Measurements from ENCODE around the gene PCGF3.
A peak's percentile ranks its signal among the peaks of the same experiment; 100 is the strongest.

Gene PCGF3

DNA sequence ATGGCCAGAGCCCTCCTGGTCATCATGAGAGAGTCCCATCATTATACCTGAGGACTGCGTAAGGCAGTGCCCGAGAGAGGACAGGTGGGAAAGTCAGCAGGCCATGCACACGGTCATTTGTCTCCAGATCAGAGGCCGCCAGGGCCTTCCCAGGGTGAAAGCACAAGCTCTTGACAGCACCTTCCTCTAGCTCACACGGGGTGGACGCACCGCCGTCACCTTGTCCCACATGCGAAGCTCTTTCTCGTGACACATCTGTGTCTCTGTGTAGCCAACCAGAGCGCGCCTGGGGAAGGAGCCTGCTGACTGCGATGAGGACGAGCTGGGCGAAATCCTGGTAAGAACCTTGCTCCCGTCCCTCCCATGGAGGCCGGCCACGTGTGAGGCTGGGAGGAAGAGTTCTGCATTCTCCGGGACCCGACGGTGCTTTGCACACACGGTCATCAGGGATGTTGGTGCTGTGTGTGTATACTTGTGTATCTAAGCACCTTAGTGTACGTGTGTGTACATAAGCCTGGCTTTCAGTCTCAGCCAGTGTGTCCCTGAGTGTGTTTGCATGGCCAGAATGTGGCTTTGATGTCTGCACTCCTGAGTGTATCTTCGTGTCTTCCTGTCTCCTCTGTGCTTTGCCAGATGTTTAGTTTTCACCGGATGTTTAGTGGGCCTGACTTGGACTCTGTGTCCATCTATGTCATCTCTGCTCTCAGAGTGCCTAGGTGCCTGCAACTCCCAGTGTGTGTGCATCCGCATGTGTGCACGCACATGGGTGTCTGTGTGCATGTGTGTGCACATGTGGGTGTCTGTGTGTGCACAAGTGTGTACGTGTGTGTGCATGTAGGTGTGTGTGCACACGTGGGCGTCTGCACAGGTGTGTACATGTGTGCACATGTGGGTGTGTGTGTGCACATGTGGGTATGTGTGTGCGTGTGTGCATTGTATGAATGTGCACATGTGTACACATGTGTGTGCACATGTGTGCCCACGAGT, 46.7 kb upstream of the PCGF3 start:
- TF ChIP-seq, protein P1, sequence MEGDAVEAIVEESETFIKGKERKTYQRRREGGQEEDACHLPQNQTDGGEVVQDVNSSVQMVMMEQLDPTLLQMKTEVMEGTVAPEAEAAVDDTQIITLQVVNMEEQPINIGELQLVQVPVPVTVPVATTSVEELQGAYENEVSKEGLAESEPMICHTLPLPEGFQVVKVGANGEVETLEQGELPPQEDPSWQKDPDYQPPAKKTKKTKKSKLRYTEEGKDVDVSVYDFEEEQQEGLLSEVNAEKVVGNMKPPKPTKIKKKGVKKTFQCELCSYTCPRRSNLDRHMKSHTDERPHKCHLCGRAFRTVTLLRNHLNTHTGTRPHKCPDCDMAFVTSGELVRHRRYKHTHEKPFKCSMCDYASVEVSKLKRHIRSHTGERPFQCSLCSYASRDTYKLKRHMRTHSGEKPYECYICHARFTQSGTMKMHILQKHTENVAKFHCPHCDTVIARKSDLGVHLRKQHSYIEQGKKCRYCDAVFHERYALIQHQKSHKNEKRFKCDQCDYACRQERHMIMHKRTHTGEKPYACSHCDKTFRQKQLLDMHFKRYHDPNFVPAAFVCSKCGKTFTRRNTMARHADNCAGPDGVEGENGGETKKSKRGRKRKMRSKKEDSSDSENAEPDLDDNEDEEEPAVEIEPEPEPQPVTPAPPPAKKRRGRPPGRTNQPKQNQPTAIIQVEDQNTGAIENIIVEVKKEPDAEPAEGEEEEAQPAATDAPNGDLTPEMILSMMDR (IDR thresholded peaks at IDR 0.05) = no peak
- peaks cover 8% of the 10 kb centered on the region for H3K27me3 Mint-ChIP-seq (ENCODE audit: low read depth, poor library complexity)
- H3K4me3 Mint-ChIP-seq = no peak overlapping the region
- H3K9me3 Mint-ChIP-seq = no peaks in the 10 kb centered on the region
- peaks cover 22% of the 10 kb centered on the region for H3K4me1 Mint-ChIP-seq
- no peak for DNase-seq
- peaks cover 21% of the 10 kb centered on the region for H3K36me3 Mint-ChIP-seq (ENCODE audit: low read depth)
- H3K27ac Mint-ChIP-seq = peak overlapping the region; percentile 28

GRCh38 chr4:659851-660250, 45.8 kb upstream of the PCGF3 start:
- TF ChIP-seq, protein P1 (IDR thresholded peaks at IDR 0.05) = no peak
- Mint-ChIP-seq H3K9me3 (no peaks in the 10 kb centered on the region), H3K36me3 (ENCODE audit: low read depth) (peaks cover 21% of the 10 kb centered on the region), H3K4me3 (no peak overlapping the region), H3K27ac (peak overlapping the region; percentile 70), H3K4me1 (peaks cover 22% of the 10 kb centered on the region), H3K27me3 (ENCODE audit: low read depth, poor library complexity) (peaks cover 8% of the 10 kb centered on the region)
- no peak for DNase-seq

DNA sequence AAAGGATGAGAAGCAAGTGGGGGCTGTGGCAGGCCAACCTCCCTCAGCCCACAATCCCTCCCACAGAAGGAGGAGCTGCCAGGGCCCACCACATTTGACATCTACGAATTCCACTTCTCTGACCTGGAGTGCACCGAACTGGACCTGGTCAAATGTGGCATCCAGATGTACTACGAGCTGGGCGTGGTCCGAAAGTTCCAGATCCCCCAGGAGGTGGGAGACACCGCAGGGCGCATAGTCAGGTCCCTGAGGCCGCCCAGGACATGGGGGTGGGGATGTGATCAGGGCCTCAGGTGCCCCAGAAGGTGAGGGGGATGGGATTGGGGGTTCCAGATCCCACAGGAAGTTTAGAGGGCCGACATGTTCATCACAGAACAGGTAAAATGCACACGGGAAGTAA, 45.2 kb upstream of the PCGF3 start:
- TF ChIP-seq, protein P1 (IDR thresholded peaks at IDR 0.05) = no peak
- DNase-seq = no peak
- Mint-ChIP-seq H3K27me3 (ENCODE audit: low read depth, poor library complexity) (peaks cover 8% of the 10 kb centered on the region), H3K27ac (no peak overlapping the region), H3K36me3 (ENCODE audit: low read depth) (peaks cover 21% of the 10 kb centered on the region), H3K9me3 (no peaks in the 10 kb centered on the region), H3K4me3 (peak overlapping the region; percentile 7), H3K4me1 (peaks cover 24% of the 10 kb centered on the region)

- no peak overlapping the region for H3K27ac Mint-ChIP-seq
- peaks cover 19% of the 10 kb centered on the region for H3K4me1 Mint-ChIP-seq
- peaks cover 21% of the 10 kb centered on the region for H3K36me3 Mint-ChIP-seq (ENCODE audit: low read depth)
- no peak overlapping the region for H3K4me3 Mint-ChIP-seq
- no peak for DNase-seq
- TF ChIP-seq, protein P1 (IDR thresholded peaks at IDR 0.05) = no peak
- H3K9me3 Mint-ChIP-seq = no peaks in the 10 kb centered on the region
- H3K27me3 Mint-ChIP-seq (ENCODE audit: low read depth, poor library complexity) = peaks cover 8% of the 10 kb centered on the region
These were observed 44.4 kb upstream of the PCGF3 start for GRCh38 chr4:661231-661630.

DNA sequence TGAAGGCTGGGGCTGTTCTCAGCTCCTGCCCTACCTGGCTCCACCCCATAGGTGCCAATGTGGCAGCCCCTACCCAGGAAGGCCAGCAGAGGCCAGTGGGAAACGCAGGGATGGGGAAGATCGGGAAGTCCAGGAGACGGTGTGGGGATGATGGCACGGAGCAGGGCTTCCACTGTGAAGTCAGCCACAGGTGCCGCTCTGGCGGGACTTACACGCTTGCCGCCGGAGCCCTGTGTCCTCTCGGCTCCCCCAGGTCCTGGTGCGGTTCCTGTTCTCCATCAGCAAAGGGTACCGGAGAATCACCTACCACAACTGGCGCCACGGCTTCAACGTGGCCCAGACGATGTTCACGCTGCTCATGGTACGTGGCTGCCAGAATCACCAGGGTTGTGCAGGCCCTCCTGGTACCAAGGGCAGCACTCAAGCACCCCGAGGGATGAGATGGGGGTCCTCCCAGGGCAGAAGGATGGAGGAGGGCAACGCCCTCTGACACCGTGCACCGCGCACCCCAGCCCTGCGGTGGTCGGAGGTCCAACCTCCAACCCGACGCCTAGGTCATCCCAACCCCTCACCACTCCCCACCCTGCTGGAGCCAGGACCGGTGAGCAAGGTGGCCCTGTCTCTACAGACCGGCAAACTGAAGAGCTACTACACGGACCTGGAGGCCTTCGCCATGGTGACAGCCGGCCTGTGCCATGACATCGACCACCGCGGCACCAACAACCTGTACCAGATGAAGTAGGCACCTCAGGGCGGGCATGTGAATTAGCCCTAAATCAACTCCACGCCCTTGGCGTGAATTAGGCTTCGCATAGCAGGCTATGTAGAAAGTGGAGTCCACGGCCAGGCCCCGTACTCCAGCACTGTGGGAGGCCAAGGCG, 43.5 kb upstream of the PCGF3 start:
- H3K36me3 Mint-ChIP-seq (ENCODE audit: low read depth) = peaks cover 21% of the 10 kb centered on the region
- no peaks in the 10 kb centered on the region for H3K9me3 Mint-ChIP-seq
- no peak overlapping the region for H3K27ac Mint-ChIP-seq
- DNase-seq = no peak
- H3K4me3 Mint-ChIP-seq = peak overlapping the region; percentile 71
- TF ChIP-seq, protein P1 (IDR thresholded peaks at IDR 0.05) = no peak
- peaks cover 11% of the 10 kb centered on the region for H3K4me1 Mint-ChIP-seq
- peaks cover 8% of the 10 kb centered on the region for H3K27me3 Mint-ChIP-seq (ENCODE audit: low read depth, poor library complexity)

Data from nephron progenitor cell (in vitro differentiated cells).